GM21381 (cell line): ENCODE data around the gene KRT13.

Source experiments
- ATAC-seq: cut with Tn5 transposase; IDR thresholded peaks from one replicate; pipeline ENCODE4 v1.9.1; 2021; ENCODE audit warnings: mild to moderate bottlenecking, moderate library complexity; ENCODE audit not compliant: unreplicated experiment

The KRT13 gene

DNA sequence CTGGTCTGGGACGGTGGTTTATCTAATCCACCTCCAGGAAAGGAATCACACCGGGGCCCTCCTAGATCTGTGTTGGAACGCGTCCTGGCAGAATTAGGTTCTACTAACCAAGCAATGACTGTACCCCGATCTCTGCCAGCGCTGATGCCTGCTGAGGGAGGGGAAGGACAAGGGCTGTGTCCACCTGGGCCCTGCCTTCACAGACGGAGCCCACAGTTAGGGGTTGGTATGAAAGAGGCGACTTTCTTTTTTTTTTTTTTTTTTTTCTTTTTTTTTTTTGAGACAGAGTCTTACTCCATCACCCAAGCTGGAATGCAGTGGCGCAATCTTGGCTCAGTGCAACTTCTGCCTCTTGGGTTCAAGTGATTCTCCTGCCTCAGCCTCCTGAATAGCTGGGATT, 32.6 kb upstream of the KRT13 start:
- ATAC-seq: no peak

GRCh38 chr17:41537614-41537954, 32.2 kb upstream of the KRT13 start:
- no peak for ATAC-seq

GRCh38 chr17:41536741-41537613, 31.6 kb upstream of the KRT13 start:
- no peak for ATAC-seq

DNA sequence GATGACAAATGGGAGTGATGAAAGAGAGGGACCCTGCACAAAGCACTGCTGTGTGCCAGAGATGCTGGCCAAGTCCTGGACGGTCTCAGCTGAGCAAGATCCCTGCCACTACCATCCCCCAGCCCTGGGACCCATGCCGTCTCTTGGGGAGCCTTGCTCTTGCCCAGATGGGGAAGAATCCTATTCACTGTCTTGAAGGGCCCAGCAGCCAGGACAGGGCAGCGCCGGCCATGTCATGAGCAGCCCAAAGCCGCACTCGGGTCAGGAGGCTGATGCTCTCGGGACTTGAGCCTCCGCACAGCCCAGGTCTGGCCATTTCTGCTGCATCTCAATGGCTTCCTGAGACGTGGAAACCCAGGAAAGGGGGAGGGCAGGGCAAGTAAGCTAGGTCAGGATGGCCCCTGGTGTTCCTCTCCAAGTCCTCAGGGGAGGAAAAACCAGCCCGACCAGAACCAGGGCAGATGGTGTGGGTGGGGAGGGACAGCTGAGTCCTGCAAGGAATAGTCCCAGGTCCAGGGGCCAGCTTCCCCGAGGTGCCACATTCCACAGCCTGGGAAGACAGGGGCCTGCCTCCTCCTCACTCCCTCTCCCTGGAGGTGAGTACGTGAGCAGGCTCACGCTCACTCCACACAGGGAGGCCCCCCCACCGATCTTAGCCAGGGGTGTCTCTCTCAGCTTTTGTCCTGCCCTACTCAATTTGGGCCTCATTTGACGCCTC, 30.5 kb upstream of the KRT13 start:
- ATAC-seq: no peak

GRCh38 chr17:41534899-41535546, 29.6 kb upstream of the KRT13 start:
- no peak for ATAC-seq

- no peak for ATAC-seq
Measured at GRCh38 chr17:41533613-41534012, 28.2 kb upstream of the KRT13 start.

GRCh38 chr17:41532947-41533570, 27.6 kb upstream of the KRT13 start:
- no peak for ATAC-seq

DNA sequence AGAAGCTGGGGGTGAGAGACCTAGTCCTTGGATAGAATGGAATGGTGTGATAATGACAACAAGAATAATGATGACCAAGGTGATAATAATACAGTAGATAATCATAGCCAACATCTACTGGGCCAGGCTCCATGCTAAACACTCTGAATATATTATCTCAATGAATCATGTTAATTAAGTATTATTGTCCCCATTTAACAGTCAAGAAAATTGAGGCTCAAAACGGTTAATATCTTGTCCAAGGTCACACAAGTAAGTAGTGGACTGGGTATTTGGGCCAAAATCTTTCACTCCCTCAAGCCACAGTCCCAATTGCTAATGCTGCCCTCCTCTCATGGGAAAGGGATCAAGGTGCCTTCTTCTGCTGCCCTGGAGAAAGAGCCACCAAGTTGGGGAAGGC, 26.6 kb upstream of the KRT13 start:
- ATAC-seq: no peak

DNA sequence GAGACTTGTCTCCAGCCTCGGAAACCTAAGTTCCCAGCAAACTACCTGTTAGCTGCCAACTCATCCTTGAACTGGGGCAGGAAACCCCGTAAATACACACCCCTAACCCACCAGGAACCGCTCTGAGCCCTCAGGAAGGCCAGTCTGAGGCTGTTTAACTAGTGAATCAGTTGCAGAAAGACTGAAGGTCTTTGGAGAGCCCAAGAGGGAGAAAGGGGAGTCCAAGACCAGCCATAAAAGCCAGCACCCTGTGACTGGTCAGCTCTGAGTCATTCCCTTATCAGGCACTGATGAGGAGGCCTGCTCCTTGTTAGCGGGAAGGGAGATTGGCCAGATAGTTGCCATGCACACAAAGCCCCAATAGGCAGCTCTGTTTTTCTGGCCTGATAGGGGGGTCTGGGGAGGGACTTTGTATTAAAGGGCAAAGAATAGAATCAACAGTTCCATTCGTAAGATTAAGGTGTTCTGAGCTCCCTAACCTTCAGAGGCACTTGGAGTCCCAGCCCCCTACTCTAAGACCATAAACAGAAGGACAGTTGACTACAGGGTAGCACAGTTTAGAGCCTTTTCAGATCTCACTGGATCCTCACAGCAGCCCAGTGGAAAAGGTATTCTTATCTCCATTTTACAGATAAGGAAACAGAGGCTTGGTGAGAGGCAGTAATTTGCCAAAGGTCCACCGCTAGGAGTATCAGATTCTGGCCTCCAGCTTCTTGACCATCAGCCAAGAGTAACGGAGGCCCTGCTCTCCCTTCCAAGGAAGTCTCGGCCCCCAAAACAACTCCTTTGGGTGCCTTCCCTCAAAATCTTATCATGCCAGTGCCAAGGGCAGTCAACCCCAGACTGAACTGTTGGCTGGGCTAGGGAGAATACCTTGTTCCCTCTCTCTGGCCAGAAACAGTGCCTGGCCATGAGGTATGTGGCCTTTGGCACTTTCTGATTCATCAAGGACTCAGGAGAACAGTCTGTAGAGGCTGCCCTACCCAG, 24.9 kb upstream of the KRT13 start:
- no peak for ATAC-seq

DNA sequence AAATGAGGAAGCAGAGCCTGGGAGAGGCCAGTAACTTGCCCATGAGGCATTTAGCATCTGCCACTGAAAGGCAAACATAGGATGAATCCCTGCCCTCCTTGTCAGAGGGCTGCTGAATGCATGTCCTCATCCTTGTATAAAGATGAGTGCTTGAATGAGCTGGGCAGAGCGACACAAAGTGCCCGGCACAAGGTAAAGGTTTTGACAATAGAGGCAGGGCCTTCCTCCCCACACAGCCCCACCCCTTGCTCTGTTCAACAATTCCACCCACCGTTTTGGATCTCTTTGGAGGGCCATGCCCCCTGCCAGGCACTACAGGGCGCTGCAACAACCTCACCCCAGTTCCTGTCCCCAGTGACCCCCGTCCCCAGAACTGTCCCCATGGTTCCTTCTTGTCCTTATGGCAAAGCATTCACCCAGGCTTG, 24.1 kb upstream of the KRT13 start:
- no peak for ATAC-seq

DNA sequence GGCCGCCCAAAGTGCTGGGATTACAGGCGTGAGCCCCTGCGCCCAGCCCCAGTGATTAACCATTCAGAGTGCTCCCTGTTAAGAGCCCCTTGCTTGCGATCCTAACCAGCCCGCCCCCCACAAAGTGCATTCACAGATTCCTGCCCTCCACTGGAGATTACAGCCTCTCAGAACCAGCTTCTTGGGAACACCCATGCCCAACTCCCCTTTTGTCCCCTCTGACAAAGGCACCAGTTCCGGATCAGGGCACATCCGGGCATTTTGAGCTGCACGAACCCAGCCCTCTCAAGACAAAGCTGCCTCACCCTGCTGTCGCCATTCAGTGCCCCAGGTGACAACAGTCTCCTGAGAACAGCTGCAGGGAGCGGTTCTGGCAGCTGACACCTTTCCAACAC, 23.5 kb upstream of the KRT13 start:
- no peak for ATAC-seq

DNA sequence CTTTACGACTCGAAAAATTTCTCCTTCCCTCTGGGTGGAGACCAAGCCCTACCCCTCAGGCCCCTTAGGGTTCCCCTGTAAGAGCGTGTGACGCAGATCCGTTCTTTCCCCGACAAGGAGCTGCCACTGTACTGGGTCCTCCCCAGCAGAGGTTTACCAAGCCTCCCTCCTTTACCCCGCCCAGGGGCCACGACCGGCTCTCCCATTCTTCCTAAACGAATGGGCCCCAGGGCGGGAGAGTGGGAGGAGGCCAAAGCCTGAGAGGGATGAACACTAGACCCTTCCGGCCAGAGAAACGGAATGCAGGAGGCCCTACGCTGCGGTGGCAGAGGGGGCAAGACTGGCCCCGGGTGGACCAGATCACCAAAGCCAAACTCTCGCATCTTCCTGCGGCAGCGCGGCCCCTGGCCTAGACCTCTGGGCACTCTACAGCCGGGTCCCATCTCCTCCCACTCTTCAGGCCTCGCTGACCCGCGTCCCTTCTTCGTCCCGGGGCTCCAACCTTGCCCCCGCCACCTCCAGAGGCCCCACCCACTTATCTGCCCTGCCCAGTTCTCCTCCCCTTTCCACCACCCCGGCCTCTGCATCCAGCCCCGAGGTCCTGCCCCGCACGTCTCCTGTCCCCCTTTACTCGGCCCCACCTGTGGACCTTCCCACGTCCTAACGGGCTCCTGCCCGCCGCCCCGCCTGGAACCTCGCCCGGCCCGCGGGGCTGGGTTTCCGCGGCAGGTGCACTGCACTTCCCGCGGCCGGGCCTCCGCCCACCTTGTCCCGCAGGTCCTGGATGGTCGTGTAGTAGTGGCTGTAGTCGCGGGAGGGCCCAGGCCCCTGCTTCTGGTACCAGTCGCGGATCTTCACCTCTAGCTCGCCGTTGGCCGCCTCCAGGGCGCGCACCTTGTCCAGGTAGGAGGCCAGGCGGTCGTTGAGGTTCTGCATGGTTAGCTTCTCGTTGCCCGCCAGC, 21.9 kb upstream of the KRT13 start:
- ATAC-seq: no peak

DNA sequence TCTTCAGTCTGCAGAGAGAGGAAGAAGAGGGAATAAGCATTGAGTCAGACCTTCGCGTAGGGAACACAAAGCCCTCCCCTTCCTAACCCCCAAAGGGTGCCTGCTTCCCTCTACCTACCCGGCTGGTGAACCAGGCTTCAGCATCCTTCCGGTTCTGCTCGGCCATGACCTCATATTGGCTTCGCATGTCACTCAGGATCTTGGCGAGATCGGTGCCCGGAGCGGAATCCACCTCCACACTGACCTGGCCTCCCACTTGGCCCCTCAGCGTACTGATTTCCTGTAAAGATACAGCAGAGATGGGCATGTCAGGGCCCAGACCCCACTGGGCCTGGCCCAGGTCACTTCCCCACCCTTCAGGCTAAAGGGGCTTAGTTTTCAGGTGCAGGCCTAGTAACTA, 18.8 kb upstream of the KRT13 start:
- ATAC-seq: no peak

DNA sequence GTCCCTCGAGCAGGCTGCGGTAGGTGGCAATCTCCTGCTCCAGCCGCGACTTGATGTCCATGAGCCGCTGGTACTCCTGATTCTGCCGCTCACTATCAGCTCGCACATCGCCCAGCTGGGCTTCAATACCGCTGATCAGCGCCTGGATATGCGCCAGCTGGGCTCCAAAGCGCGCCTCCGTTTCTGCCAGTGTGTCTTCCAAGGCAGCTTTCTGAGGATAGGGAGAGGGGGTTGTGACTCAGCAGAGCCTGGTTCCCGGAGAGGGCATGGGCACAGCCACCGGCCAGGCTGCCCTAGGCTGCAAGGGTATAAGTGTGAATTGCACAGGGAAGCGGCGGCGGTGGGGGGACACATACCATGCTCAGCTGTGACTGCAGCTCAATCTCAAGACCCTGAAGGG, 18.4 kb upstream of the KRT13 start:
- ATAC-seq: no peak

GRCh38 chr17:41523225-41523593, 17.8 kb upstream of the KRT13 start:
- ATAC-seq: no peak

DNA sequence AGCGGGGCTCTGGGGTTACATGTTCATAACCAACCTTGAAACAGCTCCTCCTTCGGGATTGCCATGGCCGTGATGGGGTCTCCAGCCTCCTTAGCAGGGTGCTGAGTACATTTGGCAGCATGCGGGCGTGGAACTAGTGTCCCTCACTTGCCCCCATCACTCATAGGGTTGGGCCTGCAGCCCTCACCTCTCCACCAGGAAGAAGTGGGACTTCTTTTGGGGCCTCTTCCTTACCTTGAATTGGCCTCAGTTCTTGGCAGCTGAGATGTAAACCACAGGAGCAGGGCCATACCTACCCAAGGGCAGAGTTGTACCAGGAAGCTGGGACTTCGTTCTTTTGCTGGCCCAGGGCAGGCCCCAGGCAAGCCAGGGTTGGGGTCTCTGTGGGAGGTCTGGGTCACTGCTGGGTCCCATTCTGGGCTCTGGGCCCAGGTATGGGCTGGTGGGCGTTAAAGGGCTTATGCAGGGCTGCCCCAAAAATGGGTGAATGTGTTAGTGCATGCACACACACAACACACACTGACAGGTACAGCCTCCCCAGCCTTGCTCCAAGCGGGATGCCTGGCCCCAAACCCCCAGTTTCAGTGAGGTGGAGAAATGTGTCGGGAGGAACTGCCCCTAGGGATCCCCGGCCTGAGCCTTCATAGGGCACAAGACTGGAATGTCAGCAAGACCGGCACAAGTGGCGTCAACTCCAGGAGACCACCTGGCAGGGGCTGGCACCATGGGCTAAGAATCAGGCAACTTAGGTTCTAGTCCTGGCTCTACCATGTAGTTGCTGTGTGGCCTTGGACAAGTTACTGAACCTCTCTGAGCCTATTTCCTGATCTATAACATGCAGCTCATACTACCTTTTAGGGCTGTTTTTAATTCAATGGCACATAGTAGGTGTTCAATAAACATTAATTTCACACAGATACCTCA, 17.2 kb upstream of the KRT13 start:
- no peak for ATAC-seq

DNA sequence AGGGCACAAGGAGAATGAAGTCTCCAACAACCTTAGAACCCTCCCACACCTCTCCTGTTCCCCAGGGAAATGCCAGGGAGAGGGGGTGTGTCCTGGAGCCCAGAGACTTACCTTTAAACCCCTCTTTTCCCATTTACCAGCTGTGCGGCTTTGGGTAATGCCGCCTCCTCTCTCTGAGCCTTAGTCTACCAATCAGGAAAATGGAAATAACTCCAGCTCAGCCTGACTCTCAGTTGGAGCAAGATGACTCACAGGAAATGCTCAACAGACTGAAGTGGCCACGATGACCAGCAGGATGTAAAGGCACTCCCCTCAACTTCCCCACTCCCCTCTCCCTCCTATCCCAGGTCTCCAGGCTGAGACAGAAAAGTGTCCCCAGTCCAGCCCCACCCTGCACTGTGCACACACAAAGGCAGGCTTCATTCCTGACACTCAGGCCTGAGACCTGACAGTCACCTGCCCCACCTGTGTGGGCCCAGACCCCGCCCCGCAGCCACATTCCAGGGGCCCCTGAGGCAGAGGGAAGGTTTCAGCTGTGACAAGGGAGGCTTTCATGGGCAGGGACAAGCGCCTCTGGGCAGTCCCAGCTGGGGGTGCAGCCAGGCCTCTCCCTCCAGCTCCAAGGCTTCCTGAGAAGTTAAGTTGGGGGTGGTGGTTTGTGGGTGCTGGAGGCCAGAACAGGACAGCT, 16.3 kb upstream of the KRT13 start:
- ATAC-seq: no peak
